HepG2 (cell line): ENCODE measurements around the gene LRRC55. TPM values are rescaled to one million over a fixed set of nuclear protein-coding genes. Genes with fewer than 3 reads are reported as not detected.

ENCODE experiments used
- ATAC-seq: fragments of 200-7000 bp; cut with Tn5 transposase; 3 replicates; pipeline ENCODE4 v1.9.1; 2020; ENCODE audit warnings: mild to moderate bottlenecking, moderate library complexity
- BruUV-seq: library from RNA; stranded (reverse); fragments of 400-500 nt; replicated peaks from 2 replicates; lab custom pipeline; 2021; lab: Mats Ljungman, UMichigan
- CTCF ChIA-PET: fragments of 300-600 bp; formaldehyde crosslinking; extraction: SDS; loops from one replicate; lab custom pipeline; 2021; ENCODE audit warnings: low total read pairs, inconsistent platforms, low intra/inter-chr PET ratio; lab: Yijun Ruan, JAX
- POLR2A ChIA-PET: fragments of 350-600 bp; sonication (Branson Sonifier 250); formaldehyde crosslinking; loops from one replicate; lab custom pipeline; 2020; ENCODE audit warnings: antibody characterized with exemption, inconsistent platforms; lab: Yijun Ruan, JAX
- DNase-seq: peaks from one replicate; pipeline ENCODE4 v3.0.0-alpha.2; 2015; ENCODE audit warnings: low spot score
- FAIRE-seq: peaks from 3 replicates; lab custom pipeline; 2011; peaks lifted over from hg19 to GRCh38; lab: Jason Lieb, UNC
- H2AFZ ChIP-seq: one replicate; pipeline ENCODE4 v1.6.1; 2011; ENCODE audit warnings: low read length, inconsistent platforms
- H3K27ac ChIP-seq: fragments of 300-600 bp; 3 replicates; pipeline ENCODE4 v1.8.0; 2011; ENCODE audit warnings: mixed run types, mild to moderate bottlenecking, mixed read lengths, low read length, inconsistent platforms; ENCODE audit not compliant: insufficient read depth; ENCODE audit errors: extremely low read length
- H3K27me3 ChIP-seq, 2 experiments: fragments of 200-600 bp in 1 of 2; 2 replicates in 1 of 2; 3 replicates in 1 of 2; pipeline versions ENCODE4 v1.6.0 to v1.8.0; 2011; ENCODE audit warnings: low read length in 2 of 2, mild to moderate bottlenecking in 2 of 2, moderate library complexity in 2 of 2, inconsistent platforms in 1 of 2; ENCODE audit not compliant: insufficient read depth in 2 of 2, control insufficient read depth in 1 of 2
- H3K36me3 ChIP-seq, 2 experiments: fragments of 200-600 bp in 1 of 2; replicated peaks in 1 of 2; 2 replicates in 1 of 2; 3 replicates in 1 of 2; pipeline versions ENCODE4 v1.5.1 to v1.8.0; 2011; ENCODE audit warnings: low read length in 2 of 2, inconsistent platforms in 1 of 2; ENCODE audit not compliant: insufficient read depth in 2 of 2, control insufficient read depth in 1 of 2
- H3K4me1 ChIP-seq: 2 replicates; pipeline ENCODE4 v1.5.1; 2012; ENCODE audit warnings: low read length, inconsistent platforms; ENCODE audit not compliant: insufficient read depth
- H3K4me2 ChIP-seq: 2 replicates; pipeline ENCODE4 v1.6.0; 2011; ENCODE audit warnings: low read depth, low read length, inconsistent platforms
- H3K4me3 ChIP-seq, 3 experiments: fragments of 200-600 bp in 1 of 3; sonication (generic), shearing (Covaris generic) in 1 of 3; replicated peaks in 1 of 3; 2 replicates each; pipeline ENCODE4 v1.5.1; 2011 to 2016; ENCODE audit warnings: low read length in 3 of 3, inconsistent platforms in 2 of 3, low read depth in 2 of 3, mild to moderate bottlenecking in 2 of 3, control low read depth in 1 of 3, mixed read lengths in 1 of 3; ENCODE audit not compliant: insufficient read depth in 1 of 3
- H3K79me2 ChIP-seq: one replicate; pipeline ENCODE4 v1.6.1; 2011; ENCODE audit warnings: low read length, inconsistent platforms; ENCODE audit not compliant: insufficient read depth
- H3K9ac ChIP-seq: 2 replicates; pipeline ENCODE4 v1.6.0; 2011; ENCODE audit warnings: mild to moderate bottlenecking, low read depth, low read length, inconsistent platforms; ENCODE audit not compliant: insufficient read depth
- H3K9me3 ChIP-seq: 2 replicates; pipeline ENCODE4 v1.5.1; 2012; ENCODE audit warnings: mild to moderate bottlenecking, low read length
- H4K20me1 ChIP-seq: 2 replicates; pipeline ENCODE4 v1.6.0; 2011; ENCODE audit warnings: inconsistent platforms, mild to moderate bottlenecking, low read length, moderate library complexity; ENCODE audit not compliant: insufficient read depth
- DMAP1 ChIP-seq: IDR thresholded peaks from 2 replicates; pipeline ENCODE4 v1.6.1; 2016
- FOXP4 ChIP-seq: sonication (generic); formaldehyde crosslinking; IDR thresholded peaks from 2 replicates; pipeline ENCODE4 v1.4.0; 2020; ENCODE audit warnings: missing genetic modification reagents
- IRF1 ChIP-seq: sonication (generic); formaldehyde crosslinking; IDR thresholded peaks from 2 replicates; pipeline ENCODE4 v1.4.0; 2020; ENCODE audit warnings: low read depth, mild to moderate bottlenecking, missing genetic modification reagents
- JUND ChIP-seq: sonication (generic); formaldehyde crosslinking; IDR thresholded peaks from 2 replicates; pipeline ENCODE4 v1.8.0; 2022; ENCODE audit warnings: mild to moderate bottlenecking, missing genetic modification reagents
- KLF16 ChIP-seq, 2 experiments: sonication (generic) in 1 of 2; formaldehyde crosslinking in 1 of 2; IDR thresholded peaks; 2 replicates each; pipeline versions ENCODE4 v1.6.1 to v1.8.0; 2016 to 2023; ENCODE audit warnings: missing genetic modification reagents in 2 of 2, missing compliant biosample characterization in 1 of 2
- MBD4 ChIP-seq: IDR thresholded peaks from 2 replicates; pipeline ENCODE4 v1.6.1; 2012; ENCODE audit warnings: low read length, inconsistent platforms, borderline replicate concordance
- MIER2 ChIP-seq: IDR thresholded peaks from 2 replicates; pipeline ENCODE4 v1.6.1; 2016; ENCODE audit warnings: missing biosample characterization, missing genetic modification reagents
- SALL1 ChIP-seq: sonication (generic); formaldehyde crosslinking; IDR thresholded peaks from 2 replicates; pipeline ENCODE4 v1.8.0; 2022; ENCODE audit warnings: mild to moderate bottlenecking, missing genetic modification reagents
- SRSF4 ChIP-seq: fragments of 200-400 bp; formaldehyde crosslinking; IDR thresholded peaks from one replicate; pipeline ENCODE4 v1.6.1; 2018; ENCODE audit warnings: mild to moderate bottlenecking, low read depth, low read length, moderate library complexity; ENCODE audit not compliant: poor library complexity, severe bottlenecking
- ZNF180 ChIP-seq: sonication (generic); formaldehyde crosslinking; IDR thresholded peaks from 2 replicates; pipeline ENCODE4 v1.4.0; 2020; ENCODE audit warnings: low read depth, missing genetic modification reagents, borderline replicate concordance
- ZNF501 ChIP-seq: sonication (generic); formaldehyde crosslinking; IDR thresholded peaks from 2 replicates; pipeline ENCODE4 v1.5.1; 2020; ENCODE audit warnings: mild to moderate bottlenecking, moderate library complexity, missing genetic modification reagents
- ZNF569 ChIP-seq: sonication (generic); formaldehyde crosslinking; IDR thresholded peaks from 2 replicates; pipeline ENCODE4 v1.5.0; 2020; ENCODE audit warnings: mild to moderate bottlenecking, missing genetic modification reagents, moderate library complexity, borderline replicate concordance
- ZNF614 ChIP-seq: IDR thresholded peaks from 2 replicates; pipeline ENCODE4 v1.6.1; 2018; ENCODE audit warnings: missing biosample characterization, missing genetic modification reagents, inconsistent platforms, borderline replicate concordance
- ZNF724P ChIP-seq: sonication (generic); formaldehyde crosslinking; IDR thresholded peaks from 2 replicates; pipeline ENCODE4 v1.8.0; 2022; ENCODE audit warnings: missing genetic modification reagents, borderline replicate concordance
- ZSCAN12 ChIP-seq: sonication (generic); formaldehyde crosslinking; IDR thresholded peaks from 2 replicates; pipeline ENCODE4 v1.9.0; 2021; ENCODE audit warnings: mild to moderate bottlenecking, missing genetic modification reagents
- WGBS: methylation state at CpG from one replicate; pipeline ENCODE4 v1.1.6; 2017; ENCODE audit warnings: low lambda C conversion rate; 5-methylcytosine and 5-hydroxymethylcytosine counted together
- in situ Hi-C: cut with HindIII; loops from 2 replicates; pipeline ENCODE4 v1.10.0; 2017; ENCODE audit warnings: low pct_unique_long_range_greater_than_20kb; ENCODE audit not compliant: extremely low pct_ligation_motif_present
- intact Hi-C: fragments of 100-400 bp; cut with micrococcal nuclease; formaldehyde crosslinking; loops from one replicate; pipeline ENCODE4 v1.10.0; 2022; ENCODE audit not compliant: unreplicated experiment
- polyA plus RNA-seq, 8 experiments: library from polyadenylated mRNA; depleted of rRNA in 3 of 8; stranded (reverse) in 7 of 8; unstranded in 1 of 8; fragments of >200 nt; fragmentation: Illumina TruSeq in 4 of 8; extraction: Trizol in 4 of 8; gene quantifications; 2 replicates each; pipeline versions ENCODE4 v1.2.1 to v1.2.3, GENCODE V29; 2011 to 2016; ENCODE audit warnings: low read depth in 4 of 8, missing spikeins in 1 of 8, mixed read lengths in 1 of 8; ENCODE audit not compliant: insufficient read depth in 1 of 8
- total RNA-seq, 5 experiments: library from RNA; depleted of rRNA; stranded (reverse); fragments of >200 nt; fragmentation: Illumina TruSeq; extraction: Trizol; gene quantifications; 2 replicates each; pipeline ENCODE4 v1.2.3, GENCODE V29; 2016; ENCODE audit warnings: low read depth in 1 of 5
- TF ChIP-seq, protein P1 (sequence below): sonication (generic); formaldehyde crosslinking; conservative IDR thresholded peaks from 2 replicates; pipeline ENCODE4 v1.5.0; 2020; ENCODE audit warnings: missing genetic modification reagents
- TF ChIP-seq, protein P2 (sequence below): IDR thresholded peaks from 2 replicates; pipeline ENCODE4 v1.6.1; 2016; ENCODE audit warnings: missing compliant biosample characterization, missing genetic modification reagents, borderline replicate concordance

Gene LRRC55
- total and polyA plus RNA-seq, 2 of the 13 experiments (the other 11 are each of a cell fraction or from before 2014, with no cell fraction given), result not detected

DNA sequence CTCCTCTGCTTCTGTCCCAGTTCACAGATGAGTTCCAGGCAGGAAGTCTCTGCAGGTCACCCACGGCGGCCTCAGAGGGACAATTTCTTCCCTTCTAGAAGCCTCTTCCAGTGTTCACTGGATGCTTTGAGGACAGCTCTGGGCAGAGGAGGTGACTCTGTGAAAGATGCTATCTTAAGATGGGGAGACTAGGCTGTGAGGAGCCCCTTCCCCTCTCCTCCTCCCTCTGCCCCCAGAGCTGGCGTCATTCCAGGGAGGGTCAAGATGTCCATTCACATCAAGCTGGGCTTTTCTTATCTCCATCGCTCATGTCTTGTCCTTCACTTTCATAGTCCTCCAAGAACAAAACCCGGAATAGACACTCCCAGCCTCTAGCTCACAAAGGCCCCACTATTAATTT is 51.9 kb downstream of the LRRC55 start (continued):
- TF ChIP-seq ZNF569 (CRISPR knock-in tag), result no peak
- no peak for TF ChIP-seq ZNF501 (CRISPR knock-in tag)
- TF ChIP-seq MBD4, result no peak

GRCh38 chr11:57235761-57236703 is 54.3 kb downstream of the LRRC55 start:
- Histone ChIP-seq H3K4me2 (no peak overlapping the region), H3K4me3 (no peak overlapping the region), H3K27me3 (peaks cover 0 to 15% of the 10 kb centered on the region in 2 experiments; a peak in 2 of 5 replicates), H3K9me3 (no peaks in the 10 kb centered on the region), H3K4me1 (no peaks in the 10 kb centered on the region), H2AFZ (no peak overlapping the region), H3K36me3 (no peaks in the 10 kb centered on the region), H3K27ac (no peak overlapping the region), H3K79me2 (no peaks in the 10 kb centered on the region), H4K20me1 (no peaks in the 10 kb centered on the region), H3K9ac (no peak overlapping the region)
- ATAC-seq (no peak), DNase-seq (no peak), FAIRE-seq (no peak)
- ChIA-PET POLR2A (no interaction called here), CTCF (no interaction called here)
- WGBS, result 52% methylated on average over 18 of the region's 39 CpGs
- in situ Hi-C loops (no loop called here), intact Hi-C loops (no loop called here)
- BruUV-seq, result no TSS peak
- TF ChIP-seq, protein P1, sequence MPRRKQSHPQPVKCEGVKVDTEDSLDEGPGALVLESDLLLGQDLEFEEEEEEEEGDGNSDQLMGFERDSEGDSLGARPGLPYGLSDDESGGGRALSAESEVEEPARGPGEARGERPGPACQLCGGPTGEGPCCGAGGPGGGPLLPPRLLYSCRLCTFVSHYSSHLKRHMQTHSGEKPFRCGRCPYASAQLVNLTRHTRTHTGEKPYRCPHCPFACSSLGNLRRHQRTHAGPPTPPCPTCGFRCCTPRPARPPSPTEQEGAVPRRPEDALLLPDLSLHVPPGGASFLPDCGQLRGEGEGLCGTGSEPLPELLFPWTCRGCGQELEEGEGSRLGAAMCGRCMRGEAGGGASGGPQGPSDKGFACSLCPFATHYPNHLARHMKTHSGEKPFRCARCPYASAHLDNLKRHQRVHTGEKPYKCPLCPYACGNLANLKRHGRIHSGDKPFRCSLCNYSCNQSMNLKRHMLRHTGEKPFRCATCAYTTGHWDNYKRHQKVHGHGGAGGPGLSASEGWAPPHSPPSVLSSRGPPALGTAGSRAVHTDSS (CRISPR knock-in tag), result no peak
- TF ChIP-seq KLF16 (CRISPR knock-in tag; IDR thresholded peaks at IDR 0.05) (no peak), SALL1 (CRISPR knock-in tag) (no peak), MIER2 (no peak), DMAP1 (CRISPR knock-in tag) (no peak), ZNF614 (CRISPR knock-in tag) (no peak), IRF1 (no peak), ZSCAN12 (CRISPR knock-in tag) (no peak), SRSF4 (no peak), FOXP4 (CRISPR knock-in tag) (no peak), ZNF724P (CRISPR knock-in tag) (no peak), JUND (CRISPR knock-in tag) (no peak), ZNF180 (CRISPR knock-in tag) (no peak)
- TF ChIP-seq, protein P2, sequence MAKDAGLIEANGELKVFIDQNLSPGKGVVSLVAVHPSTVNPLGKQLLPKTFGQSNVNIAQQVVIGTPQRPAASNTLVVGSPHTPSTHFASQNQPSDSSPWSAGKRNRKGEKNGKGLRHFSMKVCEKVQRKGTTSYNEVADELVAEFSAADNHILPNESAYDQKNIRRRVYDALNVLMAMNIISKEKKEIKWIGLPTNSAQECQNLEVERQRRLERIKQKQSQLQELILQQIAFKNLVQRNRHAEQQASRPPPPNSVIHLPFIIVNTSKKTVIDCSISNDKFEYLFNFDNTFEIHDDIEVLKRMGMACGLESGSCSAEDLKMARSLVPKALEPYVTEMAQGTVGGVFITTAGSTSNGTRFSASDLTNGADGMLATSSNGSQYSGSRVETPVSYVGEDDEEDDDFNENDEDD, result no peak
